WTC11 (cell line): ENCODE data around the gene YWHAH. TPM values are rescaled to one million over a fixed set of nuclear protein-coding genes. Genes with fewer than 3 reads are reported as not detected.

ENCODE experiments used
- ATAC-seq: fragments of 200-7000 bp; cut with Tn5 transposase; 2 replicates; pipeline ENCODE4 v1.10.0; 2021; ENCODE audit warnings: mild to moderate bottlenecking, moderate library complexity
- CTCF ChIA-PET: fragments of 300-600 bp; sonication (Branson Sonifier 250); formaldehyde crosslinking; loops from one replicate; lab custom pipeline; 2021; ENCODE audit warnings: antibody characterized with exemption; lab: Charles Lee
- POLR2A ChIA-PET: fragments of 350-600 bp; sonication (Branson Sonifier 250); formaldehyde crosslinking; loops from one replicate; lab custom pipeline; 2021; ENCODE audit warnings: antibody characterized with exemption; lab: Charles Lee
- DNase-seq: peaks from one replicate; pipeline ENCODE4 v3.0.0; 2021; ENCODE audit warnings: low spot score
- H3K27ac Mint-ChIP-seq: 2 replicates; pipeline ENCODE4 v1.8.0; 2021; ENCODE audit warnings: mixed read lengths
- H3K27me3 Mint-ChIP-seq: 2 replicates; pipeline ENCODE4 v1.8.0; 2021; ENCODE audit warnings: low read depth, mild to moderate bottlenecking, moderate library complexity, mixed read lengths
- H3K36me3 Mint-ChIP-seq: 2 replicates; pipeline ENCODE4 v1.8.0; 2021; ENCODE audit warnings: mixed read lengths
- H3K4me1 Mint-ChIP-seq: 2 replicates; pipeline ENCODE4 v1.8.0; 2022; ENCODE audit warnings: mixed read lengths
- H3K4me3 Mint-ChIP-seq: 2 replicates; pipeline ENCODE4 v1.8.0; 2021; ENCODE audit warnings: mild to moderate bottlenecking, moderate library complexity, mixed read lengths
- H3K9me3 Mint-ChIP-seq: 2 replicates; pipeline ENCODE4 v1.8.0; 2021; ENCODE audit warnings: mixed read lengths
- CDX4 ChIP-seq: fragments of 250-450 bp; sonication (Bioruptor Pico); IDR thresholded peaks from 2 replicates; pipeline ENCODE4 v1.9.0; 2021; ENCODE audit warnings: moderate library complexity, mild to moderate bottlenecking, inconsistent platforms, borderline replicate concordance
- FOXP4 ChIP-seq: sonication (generic); formaldehyde crosslinking; IDR thresholded peaks from 2 replicates; pipeline ENCODE4 v1.8.0; 2022; ENCODE audit warnings: mild to moderate bottlenecking, missing genetic modification reagents
- GTF2I ChIP-seq: fragments of 250-450 bp; sonication (Bioruptor Pico); conservative IDR thresholded peaks from 2 replicates; pipeline ENCODE4 v1.4.0; 2021; ENCODE audit warnings: mild to moderate bottlenecking
- NFATC4 ChIP-seq: fragments of 250-450 bp; sonication (Bioruptor Pico); IDR thresholded peaks from 2 replicates; pipeline ENCODE4 v1.9.0; 2021; ENCODE audit warnings: mild to moderate bottlenecking
- NR1H2 ChIP-seq: sonication (generic); formaldehyde crosslinking; IDR thresholded peaks from 2 replicates; pipeline ENCODE4 v1.9.0; 2021; ENCODE audit warnings: mild to moderate bottlenecking, moderate library complexity, missing genetic modification reagents
- ZNF416 ChIP-seq: fragments of 250-450 bp; sonication (Bioruptor Pico); IDR thresholded peaks from 2 replicates; pipeline ENCODE4 v1.9.0; 2021; ENCODE audit warnings: mild to moderate bottlenecking, inconsistent platforms
- ZNF671 ChIP-seq: fragments of 250-450 bp; sonication (Bioruptor Pico); IDR thresholded peaks from 2 replicates; pipeline ENCODE4 v1.8.0; 2021; ENCODE audit warnings: mild to moderate bottlenecking
- total RNA-seq: library from RNA; stranded (reverse); gene quantifications from 3 replicates; pipeline ENCODE4 v1.2.3, GENCODE V29; 2021
- TF ChIP-seq, protein P1 (sequence below): fragments of 250-450 bp; sonication (Bioruptor Pico); IDR thresholded peaks from 2 replicates; pipeline ENCODE4 v1.9.0; 2021; ENCODE audit warnings: mild to moderate bottlenecking, borderline replicate concordance
- TF ChIP-seq, protein P2 (sequence below): sonication (generic); formaldehyde crosslinking; IDR thresholded peaks from 2 replicates; pipeline ENCODE4 v1.8.1; 2023; ENCODE audit warnings: mild to moderate bottlenecking, moderate library complexity, missing genetic modification reagents
- TF ChIP-seq, protein P3 (sequence below): sonication (generic); formaldehyde crosslinking; IDR thresholded peaks from 2 replicates; pipeline ENCODE4 v1.8.1; 2022; ENCODE audit warnings: mild to moderate bottlenecking, moderate library complexity, missing genetic modification reagents
- TF ChIP-seq, protein P4 (sequence below): sonication (generic); formaldehyde crosslinking; IDR thresholded peaks from 2 replicates; pipeline ENCODE4 v1.8.1; 2022; ENCODE audit warnings: low read depth, missing genetic modification reagents, borderline replicate concordance
- TF ChIP-seq, protein P5 (sequence below): fragments of 200-600 bp; IDR thresholded peaks from 2 replicates; pipeline ENCODE4 v1.8.0; 2022; ENCODE audit warnings: antibody characterized with exemption
- TF ChIP-seq, protein P6 (sequence below): sonication (generic); formaldehyde crosslinking; IDR thresholded peaks from 2 replicates; pipeline ENCODE4 v1.8.0; 2023; ENCODE audit warnings: missing genetic modification reagents, mild to moderate bottlenecking, borderline replicate concordance

YWHAH gene
- total RNA-seq, 1 experiment from 2014 or later: 203 TPM

DNA sequence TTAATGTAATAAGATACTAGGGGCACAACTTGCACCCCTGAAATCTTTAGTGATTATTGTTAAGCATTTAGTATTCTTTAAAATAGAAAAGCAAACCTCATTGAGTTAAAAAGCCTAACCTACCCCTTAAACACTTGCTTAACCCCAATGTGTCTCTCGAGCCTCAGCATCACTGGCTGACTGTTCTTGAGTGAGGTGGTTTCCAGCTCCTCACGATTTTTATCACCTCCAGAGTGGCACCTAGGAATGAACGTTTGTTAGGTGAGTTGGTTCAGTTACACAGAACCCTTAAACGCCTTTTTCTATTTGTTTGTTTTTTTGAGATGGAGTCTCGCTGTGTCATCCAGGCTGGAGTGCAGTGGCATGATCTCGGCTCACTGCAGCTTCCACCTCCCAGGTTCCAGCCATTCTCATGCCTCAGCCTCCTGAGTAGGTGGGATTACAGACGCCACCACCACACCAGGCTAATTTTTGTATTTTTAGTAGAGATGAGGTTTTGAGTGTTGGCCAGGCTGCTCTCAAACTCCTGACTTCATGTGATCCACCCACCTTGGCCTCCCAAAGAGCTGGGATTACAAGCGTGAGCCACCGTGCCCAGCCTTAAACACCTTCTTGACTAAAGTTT is 13.7 kb downstream of the YWHAH start (continued):
- TF ChIP-seq, protein P1, sequence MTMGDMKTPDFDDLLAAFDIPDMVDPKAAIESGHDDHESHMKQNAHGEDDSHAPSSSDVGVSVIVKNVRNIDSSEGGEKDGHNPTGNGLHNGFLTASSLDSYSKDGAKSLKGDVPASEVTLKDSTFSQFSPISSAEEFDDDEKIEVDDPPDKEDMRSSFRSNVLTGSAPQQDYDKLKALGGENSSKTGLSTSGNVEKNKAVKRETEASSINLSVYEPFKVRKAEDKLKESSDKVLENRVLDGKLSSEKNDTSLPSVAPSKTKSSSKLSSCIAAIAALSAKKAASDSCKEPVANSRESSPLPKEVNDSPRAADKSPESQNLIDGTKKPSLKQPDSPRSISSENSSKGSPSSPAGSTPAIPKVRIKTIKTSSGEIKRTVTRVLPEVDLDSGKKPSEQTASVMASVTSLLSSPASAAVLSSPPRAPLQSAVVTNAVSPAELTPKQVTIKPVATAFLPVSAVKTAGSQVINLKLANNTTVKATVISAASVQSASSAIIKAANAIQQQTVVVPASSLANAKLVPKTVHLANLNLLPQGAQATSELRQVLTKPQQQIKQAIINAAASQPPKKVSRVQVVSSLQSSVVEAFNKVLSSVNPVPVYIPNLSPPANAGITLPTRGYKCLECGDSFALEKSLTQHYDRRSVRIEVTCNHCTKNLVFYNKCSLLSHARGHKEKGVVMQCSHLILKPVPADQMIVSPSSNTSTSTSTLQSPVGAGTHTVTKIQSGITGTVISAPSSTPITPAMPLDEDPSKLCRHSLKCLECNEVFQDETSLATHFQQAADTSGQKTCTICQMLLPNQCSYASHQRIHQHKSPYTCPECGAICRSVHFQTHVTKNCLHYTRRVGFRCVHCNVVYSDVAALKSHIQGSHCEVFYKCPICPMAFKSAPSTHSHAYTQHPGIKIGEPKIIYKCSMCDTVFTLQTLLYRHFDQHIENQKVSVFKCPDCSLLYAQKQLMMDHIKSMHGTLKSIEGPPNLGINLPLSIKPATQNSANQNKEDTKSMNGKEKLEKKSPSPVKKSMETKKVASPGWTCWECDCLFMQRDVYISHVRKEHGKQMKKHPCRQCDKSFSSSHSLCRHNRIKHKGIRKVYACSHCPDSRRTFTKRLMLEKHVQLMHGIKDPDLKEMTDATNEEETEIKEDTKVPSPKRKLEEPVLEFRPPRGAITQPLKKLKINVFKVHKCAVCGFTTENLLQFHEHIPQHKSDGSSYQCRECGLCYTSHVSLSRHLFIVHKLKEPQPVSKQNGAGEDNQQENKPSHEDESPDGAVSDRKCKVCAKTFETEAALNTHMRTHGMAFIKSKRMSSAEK (CRISPR knock-in tag): no peak
- TF ChIP-seq, protein P2, sequence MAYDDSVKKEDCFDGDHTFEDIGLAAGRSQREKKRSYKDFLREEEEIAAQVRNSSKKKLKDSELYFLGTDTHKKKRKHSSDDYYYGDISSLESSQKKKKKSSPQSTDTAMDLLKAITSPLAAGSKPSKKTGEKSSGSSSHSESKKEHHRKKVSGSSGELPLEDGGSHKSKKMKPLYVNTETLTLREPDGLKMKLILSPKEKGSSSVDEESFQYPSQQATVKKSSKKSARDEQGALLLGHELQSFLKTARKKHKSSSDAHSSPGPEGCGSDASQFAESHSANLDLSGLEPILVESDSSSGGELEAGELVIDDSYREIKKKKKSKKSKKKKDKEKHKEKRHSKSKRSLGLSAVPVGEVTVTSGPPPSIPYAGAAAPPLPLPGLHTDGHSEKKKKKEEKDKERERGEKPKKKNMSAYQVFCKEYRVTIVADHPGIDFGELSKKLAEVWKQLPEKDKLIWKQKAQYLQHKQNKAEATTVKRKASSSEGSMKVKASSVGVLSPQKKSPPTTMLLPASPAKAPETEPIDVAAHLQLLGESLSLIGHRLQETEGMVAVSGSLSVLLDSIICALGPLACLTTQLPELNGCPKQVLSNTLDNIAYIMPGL: no peak
- TF ChIP-seq GTF2I (CRISPR knock-in tag): no peak
- TF ChIP-seq NFATC4 (CRISPR knock-in tag): no peak
- TF ChIP-seq, protein P3, sequence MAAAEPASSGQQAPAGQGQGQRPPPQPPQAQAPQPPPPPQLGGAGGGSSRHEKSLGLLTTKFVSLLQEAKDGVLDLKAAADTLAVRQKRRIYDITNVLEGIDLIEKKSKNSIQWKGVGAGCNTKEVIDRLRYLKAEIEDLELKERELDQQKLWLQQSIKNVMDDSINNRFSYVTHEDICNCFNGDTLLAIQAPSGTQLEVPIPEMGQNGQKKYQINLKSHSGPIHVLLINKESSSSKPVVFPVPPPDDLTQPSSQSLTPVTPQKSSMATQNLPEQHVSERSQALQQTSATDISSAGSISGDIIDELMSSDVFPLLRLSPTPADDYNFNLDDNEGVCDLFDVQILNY: no peak
- TF ChIP-seq, protein P4, sequence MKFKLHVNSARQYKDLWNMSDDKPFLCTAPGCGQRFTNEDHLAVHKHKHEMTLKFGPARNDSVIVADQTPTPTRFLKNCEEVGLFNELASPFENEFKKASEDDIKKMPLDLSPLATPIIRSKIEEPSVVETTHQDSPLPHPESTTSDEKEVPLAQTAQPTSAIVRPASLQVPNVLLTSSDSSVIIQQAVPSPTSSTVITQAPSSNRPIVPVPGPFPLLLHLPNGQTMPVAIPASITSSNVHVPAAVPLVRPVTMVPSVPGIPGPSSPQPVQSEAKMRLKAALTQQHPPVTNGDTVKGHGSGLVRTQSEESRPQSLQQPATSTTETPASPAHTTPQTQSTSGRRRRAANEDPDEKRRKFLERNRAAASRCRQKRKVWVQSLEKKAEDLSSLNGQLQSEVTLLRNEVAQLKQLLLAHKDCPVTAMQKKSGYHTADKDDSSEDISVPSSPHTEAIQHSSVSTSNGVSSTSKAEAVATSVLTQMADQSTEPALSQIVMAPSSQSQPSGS (CRISPR knock-in tag): no peak
- no peak for TF ChIP-seq CDX4 (CRISPR knock-in tag)
- TF ChIP-seq ZNF416 (CRISPR knock-in tag): no peak
- no peak for TF ChIP-seq ZNF671 (CRISPR knock-in tag)
- TF ChIP-seq, protein P5, sequence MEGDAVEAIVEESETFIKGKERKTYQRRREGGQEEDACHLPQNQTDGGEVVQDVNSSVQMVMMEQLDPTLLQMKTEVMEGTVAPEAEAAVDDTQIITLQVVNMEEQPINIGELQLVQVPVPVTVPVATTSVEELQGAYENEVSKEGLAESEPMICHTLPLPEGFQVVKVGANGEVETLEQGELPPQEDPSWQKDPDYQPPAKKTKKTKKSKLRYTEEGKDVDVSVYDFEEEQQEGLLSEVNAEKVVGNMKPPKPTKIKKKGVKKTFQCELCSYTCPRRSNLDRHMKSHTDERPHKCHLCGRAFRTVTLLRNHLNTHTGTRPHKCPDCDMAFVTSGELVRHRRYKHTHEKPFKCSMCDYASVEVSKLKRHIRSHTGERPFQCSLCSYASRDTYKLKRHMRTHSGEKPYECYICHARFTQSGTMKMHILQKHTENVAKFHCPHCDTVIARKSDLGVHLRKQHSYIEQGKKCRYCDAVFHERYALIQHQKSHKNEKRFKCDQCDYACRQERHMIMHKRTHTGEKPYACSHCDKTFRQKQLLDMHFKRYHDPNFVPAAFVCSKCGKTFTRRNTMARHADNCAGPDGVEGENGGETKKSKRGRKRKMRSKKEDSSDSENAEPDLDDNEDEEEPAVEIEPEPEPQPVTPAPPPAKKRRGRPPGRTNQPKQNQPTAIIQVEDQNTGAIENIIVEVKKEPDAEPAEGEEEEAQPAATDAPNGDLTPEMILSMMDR: no peak

DNA sequence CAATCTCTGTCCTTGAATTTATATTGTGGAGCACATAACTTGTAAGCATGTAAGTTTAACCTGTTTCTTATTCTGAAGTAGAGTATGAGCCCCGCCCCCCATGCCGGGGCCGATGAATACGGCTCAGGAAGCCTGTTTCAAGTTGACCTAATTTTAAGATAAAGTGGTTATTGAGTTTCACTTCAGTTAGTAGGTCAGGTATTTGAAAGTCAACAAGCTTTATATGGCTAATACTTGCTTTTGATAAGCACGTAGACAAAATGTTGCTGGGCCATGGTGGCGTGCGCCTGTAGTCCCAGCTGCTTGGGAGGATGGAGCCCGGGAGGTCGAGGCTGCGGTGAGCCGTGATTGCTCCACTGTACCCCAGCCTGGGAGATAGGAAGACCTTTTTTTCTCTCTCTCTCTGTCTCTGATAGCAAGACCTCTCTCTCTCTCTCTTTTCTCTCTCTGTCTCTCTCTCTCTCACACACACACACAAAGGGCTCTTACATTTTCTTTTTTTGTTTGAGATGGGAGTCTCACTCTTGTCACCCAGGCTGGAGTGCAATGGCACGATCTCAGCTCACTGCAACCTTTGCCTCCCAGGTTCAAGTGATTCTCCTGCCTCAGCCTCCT is 14.4 kb downstream of the YWHAH start:
- ChIA-PET POLR2A (interaction anchor here (0.6 to 1.1 kb wide), 2 partner anchors 10 to 15 kb away, joined by 4 to 5 read pairs; partner anchors contain the start of gene YWHAH), CTCF (interaction anchor here (1.3 to 9.0 kb wide), 2 partner anchors 10 to 12 kb away, joined by 3 to 107 read pairs; no protein-coding TSS in a partner anchor)
- ATAC-seq (no peak), DNase-seq (no peak)
- no peaks in the 10 kb centered on the region for H3K9me3 Mint-ChIP-seq
- H3K4me3 Mint-ChIP-seq: no peak overlapping the region
- peak overlapping the region; percentile 57; the same call in 1 of the 2 replicates for H3K27ac Mint-ChIP-seq
- H3K4me1 Mint-ChIP-seq: peaks cover 39% of the 10 kb centered on the region
- H3K27me3 Mint-ChIP-seq: no peaks in the 10 kb centered on the region
- H3K36me3 Mint-ChIP-seq: peaks cover 29% of the 10 kb centered on the region
- TF ChIP-seq, protein P5: no peak
- TF ChIP-seq FOXP4 (CRISPR knock-in tag): no peak
- TF ChIP-seq, protein P6, sequence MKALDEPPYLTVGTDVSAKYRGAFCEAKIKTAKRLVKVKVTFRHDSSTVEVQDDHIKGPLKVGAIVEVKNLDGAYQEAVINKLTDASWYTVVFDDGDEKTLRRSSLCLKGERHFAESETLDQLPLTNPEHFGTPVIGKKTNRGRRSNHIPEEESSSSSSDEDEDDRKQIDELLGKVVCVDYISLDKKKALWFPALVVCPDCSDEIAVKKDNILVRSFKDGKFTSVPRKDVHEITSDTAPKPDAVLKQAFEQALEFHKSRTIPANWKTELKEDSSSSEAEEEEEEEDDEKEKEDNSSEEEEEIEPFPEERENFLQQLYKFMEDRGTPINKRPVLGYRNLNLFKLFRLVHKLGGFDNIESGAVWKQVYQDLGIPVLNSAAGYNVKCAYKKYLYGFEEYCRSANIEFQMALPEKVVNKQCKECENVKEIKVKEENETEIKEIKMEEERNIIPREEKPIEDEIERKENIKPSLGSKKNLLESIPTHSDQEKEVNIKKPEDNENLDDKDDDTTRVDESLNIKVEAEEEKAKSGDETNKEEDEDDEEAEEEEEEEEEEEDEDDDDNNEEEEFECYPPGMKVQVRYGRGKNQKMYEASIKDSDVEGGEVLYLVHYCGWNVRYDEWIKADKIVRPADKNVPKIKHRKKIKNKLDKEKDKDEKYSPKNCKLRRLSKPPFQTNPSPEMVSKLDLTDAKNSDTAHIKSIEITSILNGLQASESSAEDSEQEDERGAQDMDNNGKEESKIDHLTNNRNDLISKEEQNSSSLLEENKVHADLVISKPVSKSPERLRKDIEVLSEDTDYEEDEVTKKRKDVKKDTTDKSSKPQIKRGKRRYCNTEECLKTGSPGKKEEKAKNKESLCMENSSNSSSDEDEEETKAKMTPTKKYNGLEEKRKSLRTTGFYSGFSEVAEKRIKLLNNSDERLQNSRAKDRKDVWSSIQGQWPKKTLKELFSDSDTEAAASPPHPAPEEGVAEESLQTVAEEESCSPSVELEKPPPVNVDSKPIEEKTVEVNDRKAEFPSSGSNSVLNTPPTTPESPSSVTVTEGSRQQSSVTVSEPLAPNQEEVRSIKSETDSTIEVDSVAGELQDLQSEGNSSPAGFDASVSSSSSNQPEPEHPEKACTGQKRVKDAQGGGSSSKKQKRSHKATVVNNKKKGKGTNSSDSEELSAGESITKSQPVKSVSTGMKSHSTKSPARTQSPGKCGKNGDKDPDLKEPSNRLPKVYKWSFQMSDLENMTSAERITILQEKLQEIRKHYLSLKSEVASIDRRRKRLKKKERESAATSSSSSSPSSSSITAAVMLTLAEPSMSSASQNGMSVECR (CRISPR knock-in tag): no peak
- no peak for TF ChIP-seq NR1H2 (CRISPR knock-in tag)
